GM19324 (cell line): ENCODE results near the gene PARN.
"Not testable (repeated sequence)": the region's sequence is repeated elsewhere in the genome, so short reads cannot be mapped to it uniquely, and the experiment has no call there.

Experiments
- ATAC-seq: cut with Tn5 transposase; IDR thresholded peaks from one replicate; pipeline ENCODE4 v1.9.1; 2021; ENCODE audit warnings: mild to moderate bottlenecking, moderate library complexity; ENCODE audit not compliant: unreplicated experiment, low FRiP score

PARN gene, protein sequence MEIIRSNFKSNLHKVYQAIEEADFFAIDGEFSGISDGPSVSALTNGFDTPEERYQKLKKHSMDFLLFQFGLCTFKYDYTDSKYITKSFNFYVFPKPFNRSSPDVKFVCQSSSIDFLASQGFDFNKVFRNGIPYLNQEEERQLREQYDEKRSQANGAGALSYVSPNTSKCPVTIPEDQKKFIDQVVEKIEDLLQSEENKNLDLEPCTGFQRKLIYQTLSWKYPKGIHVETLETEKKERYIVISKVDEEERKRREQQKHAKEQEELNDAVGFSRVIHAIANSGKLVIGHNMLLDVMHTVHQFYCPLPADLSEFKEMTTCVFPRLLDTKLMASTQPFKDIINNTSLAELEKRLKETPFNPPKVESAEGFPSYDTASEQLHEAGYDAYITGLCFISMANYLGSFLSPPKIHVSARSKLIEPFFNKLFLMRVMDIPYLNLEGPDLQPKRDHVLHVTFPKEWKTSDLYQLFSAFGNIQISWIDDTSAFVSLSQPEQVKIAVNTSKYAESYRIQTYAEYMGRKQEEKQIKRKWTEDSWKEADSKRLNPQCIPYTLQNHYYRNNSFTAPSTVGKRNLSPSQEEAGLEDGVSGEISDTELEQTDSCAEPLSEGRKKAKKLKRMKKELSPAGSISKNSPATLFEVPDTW

GRCh38 chr16:14629919-14630619, at the start of gene PARN:
Gene PARN (minus strand): TSS chr16:14630260. CDS start chr16:14630125, 135 bp downstream.
- peak; percentile 65 for ATAC-seq

- no peak for ATAC-seq
Measured at GRCh38 chr16:14678748-14679497, 48.9 kb upstream of the PARN start.

- no peak for ATAC-seq
Measured at GRCh38 chr16:14677627-14678026, 47.6 kb upstream of the PARN start.

DNA sequence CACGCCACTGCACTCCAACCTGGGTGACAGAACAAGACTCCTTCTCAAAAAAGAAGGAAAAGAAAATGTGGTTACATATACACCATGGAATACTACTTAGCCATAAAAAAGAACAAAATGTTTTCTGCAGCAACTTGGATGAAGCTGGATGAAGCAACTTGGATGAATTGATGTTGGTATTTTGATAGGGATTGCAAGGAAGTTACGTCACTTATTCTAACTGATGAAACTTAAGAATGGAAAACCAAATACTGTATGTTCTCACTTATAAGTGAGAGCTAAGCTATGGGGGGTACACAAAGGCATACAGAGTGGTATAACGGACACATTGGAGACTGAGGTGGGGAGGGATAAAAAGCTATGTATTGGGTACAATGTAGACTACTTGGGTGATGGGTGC, 46.6 kb upstream of the PARN start:
- ATAC-seq: no peak

DNA sequence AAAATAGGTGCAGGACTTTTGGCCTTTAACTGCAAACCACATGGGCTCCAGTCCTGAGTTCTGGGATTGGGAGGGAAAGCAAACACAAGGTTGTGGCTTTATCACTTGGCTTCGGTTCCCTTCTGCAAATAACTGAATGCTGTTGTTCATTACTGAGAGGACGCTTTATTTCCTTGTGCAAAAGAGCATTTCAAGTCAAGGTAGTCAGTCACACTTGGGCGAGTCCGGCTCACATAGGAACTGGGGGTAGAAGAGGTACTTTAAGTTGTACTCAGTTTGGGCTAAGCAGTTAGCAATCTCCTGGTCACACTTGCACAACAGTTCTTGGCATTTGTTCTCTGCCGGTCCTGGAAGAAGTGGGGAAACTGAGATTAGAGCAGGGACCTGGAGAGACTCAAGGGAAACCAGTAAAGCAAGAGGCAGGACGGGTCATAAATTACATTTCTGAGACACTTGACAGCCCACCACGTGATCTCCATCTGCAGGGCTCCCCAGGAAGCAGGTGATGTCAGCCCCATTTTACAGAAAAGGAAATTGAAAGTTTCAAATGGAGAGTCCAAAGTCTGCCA, 42.4 kb upstream of the PARN start:
- peak; percentile 76 for ATAC-seq

DNA sequence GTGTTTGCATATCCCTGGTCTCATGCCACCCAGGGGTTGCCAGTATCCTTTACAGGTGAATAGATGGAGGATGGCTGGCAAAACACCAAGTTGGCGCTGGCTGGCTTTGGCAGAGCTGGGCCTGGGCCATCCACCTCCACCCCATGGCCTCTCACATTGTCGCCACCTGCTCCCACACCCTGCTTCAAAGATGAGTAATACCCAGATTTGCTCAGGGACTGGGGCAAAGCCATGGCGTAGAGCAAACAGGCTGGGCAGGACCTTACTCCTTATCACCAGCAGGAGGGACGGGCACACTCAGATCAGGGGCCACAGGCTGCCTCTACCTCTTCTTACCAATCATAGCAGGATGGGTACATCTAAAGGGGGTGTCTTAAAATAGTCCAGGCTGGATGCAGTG, 39.7 kb upstream of the PARN start:
- no peak for ATAC-seq

GRCh38 chr16:14668556-14669223, 38.6 kb upstream of the PARN start:
- ATAC-seq: no peak

GRCh38 chr16:14667347-14668266, 37.5 kb upstream of the PARN start:
- no peak for ATAC-seq

- peak; percentile 68 for ATAC-seq
Measured at GRCh38 chr16:14658063-14658462, 28.0 kb upstream of the PARN start.

DNA sequence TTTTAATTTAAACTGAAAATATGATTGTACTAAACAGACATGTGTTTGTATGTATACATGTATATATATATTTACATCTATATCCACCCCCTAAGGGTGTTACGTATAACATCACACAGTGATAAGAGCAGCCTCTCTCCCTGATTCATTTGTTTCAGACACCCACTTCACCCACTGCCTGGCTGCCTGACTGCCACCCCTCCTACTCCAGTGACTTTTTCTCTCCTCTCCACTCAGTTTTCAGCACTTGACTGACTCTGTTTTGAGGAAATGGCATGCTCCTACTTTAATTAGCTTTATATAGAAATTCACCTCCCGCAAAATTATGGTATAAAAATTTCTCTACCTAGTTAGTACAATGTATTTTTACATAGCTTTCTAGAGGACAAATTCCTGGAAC, 22.7 kb upstream of the PARN start:
- ATAC-seq: no peak

DNA sequence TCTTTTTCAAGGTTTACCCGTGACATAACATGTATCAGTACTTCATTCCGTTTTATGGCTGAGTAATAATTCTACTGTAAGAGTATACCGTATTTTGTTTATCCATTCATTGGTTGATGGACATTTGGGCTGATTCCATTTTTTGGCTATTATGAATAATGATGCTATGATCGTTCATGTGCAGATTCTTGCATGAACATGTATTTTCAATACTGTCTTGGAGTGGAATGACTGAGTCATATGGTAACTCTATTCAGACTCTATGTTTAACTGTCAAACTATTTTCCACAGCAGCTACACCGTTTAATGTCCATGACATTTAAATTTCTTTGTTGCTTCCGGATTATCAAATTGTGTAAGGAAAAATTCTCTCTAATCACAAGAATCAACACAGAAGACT, 20.6 kb upstream of the PARN start:
- no peak for ATAC-seq

DNA sequence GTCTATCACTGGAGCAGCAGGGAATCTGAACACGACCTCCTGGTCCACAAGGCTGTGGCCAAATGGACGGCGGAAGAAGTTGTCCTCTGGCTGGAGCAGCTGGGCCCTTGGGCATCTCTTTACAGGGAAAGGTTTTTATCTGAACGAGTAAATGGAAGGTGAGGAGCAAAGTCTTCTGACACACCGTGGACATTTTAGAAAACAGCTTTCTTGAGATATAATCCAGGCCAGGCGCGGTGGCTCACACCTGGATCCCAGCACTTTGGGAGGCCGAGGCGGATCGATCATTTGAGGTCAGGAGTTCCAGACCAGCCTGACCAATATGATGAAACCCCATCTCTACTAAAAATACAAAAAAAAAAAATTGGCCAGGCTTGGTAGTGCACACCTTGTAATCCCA, 19.8 kb upstream of the PARN start:
- no peak for ATAC-seq

- ATAC-seq: no peak
Measured at GRCh38 chr16:14641926-14642325, 11.9 kb upstream of the PARN start.

DNA sequence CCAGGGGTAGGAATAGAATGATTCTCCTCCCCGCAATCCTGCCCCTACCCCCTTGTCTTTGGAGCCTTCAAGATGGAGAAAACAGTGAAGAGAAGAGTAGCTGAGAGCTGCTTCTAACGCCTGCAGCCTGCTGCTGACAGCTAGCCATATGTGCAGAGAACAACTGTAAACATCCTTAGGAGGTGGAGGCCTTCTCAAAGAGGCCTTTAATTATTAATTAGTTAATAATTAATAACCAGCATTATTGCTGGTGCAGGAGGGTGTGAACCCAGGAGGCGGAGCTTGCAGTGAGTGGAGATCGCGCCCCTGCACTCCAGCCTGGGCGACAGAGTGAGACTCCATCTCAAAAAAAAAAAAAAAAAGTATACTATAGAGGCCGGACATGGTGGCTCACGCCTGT, 11.1 kb upstream of the PARN start:
- no peak for ATAC-seq

DNA sequence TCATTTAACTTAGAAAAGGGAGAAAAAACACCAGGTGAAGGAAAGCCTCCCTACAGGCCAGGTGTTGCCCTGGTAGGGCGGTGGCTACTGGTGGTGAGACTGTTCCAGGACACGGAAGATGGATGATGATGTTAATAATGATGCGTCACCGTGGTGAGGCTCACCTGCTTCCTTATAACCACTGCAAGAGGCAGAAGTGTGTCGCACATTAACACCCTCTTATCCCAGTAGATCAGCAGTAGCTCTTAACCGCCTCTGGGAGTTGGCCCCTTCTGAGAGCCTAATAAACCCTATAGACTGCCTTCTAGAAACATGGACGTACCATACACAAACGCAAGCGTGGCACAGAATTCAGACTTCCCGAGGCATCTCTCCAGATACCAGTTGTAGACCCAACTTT, 10.5 kb upstream of the PARN start:
- ATAC-seq: no peak

- ATAC-seq: not testable (repeated sequence)
Measured at GRCh38 chr16:14636951-14637240, 6.8 kb upstream of the PARN start.

GRCh38 chr16:14636179-14636950, 6.3 kb upstream of the PARN start:
- not testable (repeated sequence) for ATAC-seq

- ATAC-seq: no peak
Measured at GRCh38 chr16:14635395-14636165, 5.5 kb upstream of the PARN start.
